Tibial nerve (tissue), 3 donors: ENCODE results near the gene ZNF800.

Source experiments
- POLR2A ChIP-seq, 2 donors: fragments of 450-650 bp; IDR thresholded peaks; one replicate each; pipeline ENCODE4 v1.6.1; 2017; ENCODE audit warnings: antibody characterized with exemption in 2 of 2, mild to moderate bottlenecking in 2 of 2, moderate library complexity in 2 of 2
- TF ChIP-seq, protein P1 (sequence below), 5 experiments: fragments of 200-600 bp in 3 of 5; fragments of 450-650 bp in 2 of 5; sonication (generic) in 3 of 5; IDR thresholded peaks; one replicate each; pipeline ENCODE4 v1.5.1; 2016 to 2019; ENCODE audit warnings: antibody characterized with exemption in 5 of 5, mild to moderate bottlenecking in 3 of 5, moderate library complexity in 2 of 5

GRCh38 chr7:127338122-127338521 lies 54.4 kb downstream of the ZNF800 start:
- TF ChIP-seq, protein P1, sequence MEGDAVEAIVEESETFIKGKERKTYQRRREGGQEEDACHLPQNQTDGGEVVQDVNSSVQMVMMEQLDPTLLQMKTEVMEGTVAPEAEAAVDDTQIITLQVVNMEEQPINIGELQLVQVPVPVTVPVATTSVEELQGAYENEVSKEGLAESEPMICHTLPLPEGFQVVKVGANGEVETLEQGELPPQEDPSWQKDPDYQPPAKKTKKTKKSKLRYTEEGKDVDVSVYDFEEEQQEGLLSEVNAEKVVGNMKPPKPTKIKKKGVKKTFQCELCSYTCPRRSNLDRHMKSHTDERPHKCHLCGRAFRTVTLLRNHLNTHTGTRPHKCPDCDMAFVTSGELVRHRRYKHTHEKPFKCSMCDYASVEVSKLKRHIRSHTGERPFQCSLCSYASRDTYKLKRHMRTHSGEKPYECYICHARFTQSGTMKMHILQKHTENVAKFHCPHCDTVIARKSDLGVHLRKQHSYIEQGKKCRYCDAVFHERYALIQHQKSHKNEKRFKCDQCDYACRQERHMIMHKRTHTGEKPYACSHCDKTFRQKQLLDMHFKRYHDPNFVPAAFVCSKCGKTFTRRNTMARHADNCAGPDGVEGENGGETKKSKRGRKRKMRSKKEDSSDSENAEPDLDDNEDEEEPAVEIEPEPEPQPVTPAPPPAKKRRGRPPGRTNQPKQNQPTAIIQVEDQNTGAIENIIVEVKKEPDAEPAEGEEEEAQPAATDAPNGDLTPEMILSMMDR (IDR thresholded peaks at IDR 0.05): no peak
- no peak for TF ChIP-seq POLR2A (IDR thresholded peaks at IDR 0.05)
